HG03135 (cell line): ENCODE data around the gene ENDOU.

Source experiments
- ATAC-seq: cut with Tn5 transposase; IDR thresholded peaks from one replicate; pipeline ENCODE4 v1.9.1; 2021; ENCODE audit warnings: mild to moderate bottlenecking, moderate library complexity; ENCODE audit not compliant: unreplicated experiment

ENDOU gene

GRCh38 chr12:47757840-47758583 is 32.7 kb upstream of the ENDOU start:
- no peak for ATAC-seq

GRCh38 chr12:47757364-47757839 is 32.1 kb upstream of the ENDOU start:
- ATAC-seq = no peak

DNA sequence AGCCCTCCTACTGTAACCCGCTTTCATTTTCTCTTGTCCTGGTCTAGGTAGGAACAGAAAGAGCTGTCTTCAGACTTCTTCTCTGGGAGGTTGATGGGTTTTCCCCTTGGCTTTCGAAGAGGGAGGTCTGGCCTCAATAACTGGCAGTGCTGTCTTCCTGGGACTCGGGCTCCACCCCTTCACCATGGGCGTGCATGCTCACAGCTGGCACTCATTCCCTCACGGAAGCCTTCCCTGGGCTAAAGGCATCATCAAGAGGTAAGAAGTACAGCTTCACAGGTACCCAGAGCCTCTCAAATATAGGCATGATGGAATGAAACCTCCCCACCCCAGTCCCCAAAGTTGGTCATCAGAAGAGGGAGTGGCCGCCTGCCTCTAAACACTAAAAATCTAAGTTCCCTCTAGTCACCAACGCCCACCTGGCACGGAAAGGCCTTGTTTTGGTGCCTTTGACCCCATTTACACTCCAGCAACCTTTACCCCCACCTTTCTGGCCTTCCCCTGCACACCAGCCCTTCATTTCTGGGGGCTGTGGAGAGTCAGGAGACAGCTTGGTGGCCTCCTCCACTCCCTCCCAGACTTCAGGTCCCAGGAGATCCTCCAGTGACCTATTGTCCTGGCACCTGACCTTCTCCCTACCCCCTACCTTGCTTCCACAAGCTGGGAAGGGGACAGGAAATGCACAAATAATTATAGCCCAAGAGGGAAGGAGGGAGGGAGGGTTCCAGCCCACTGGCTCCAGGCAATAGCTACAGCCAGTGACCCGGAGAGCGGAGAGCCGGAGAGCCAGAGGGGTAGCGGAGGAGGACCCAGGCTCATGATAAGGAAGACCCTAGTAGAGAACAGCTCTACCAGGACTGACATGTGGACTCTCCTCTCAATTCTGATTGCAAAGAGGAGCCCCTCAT is 30.6 kb upstream of the ENDOU start:
- peak; percentile 58 for ATAC-seq

- no peak for ATAC-seq
These were observed 29.6 kb upstream of the ENDOU start for GRCh38 chr12:47754881-47755280.

DNA sequence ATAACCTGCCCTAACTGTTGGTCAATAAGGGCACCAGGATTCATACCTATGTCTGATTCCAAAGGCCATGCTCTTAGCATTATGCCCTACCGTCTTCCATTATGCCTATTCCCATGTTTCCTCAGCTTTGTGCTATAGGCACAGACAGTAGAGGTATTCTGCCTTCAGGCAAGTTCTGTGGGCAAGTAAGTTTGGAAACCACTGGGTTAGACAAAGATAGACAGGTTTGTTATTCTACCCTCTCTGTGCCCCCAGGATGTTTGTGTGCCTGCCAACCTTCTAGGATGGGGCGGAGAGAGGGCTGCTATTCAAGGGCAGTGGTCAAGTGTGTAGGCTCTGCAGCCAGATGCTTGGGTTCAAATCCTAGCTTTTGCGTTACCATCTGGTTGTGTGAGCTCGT is 28.8 kb upstream of the ENDOU start:
- no peak for ATAC-seq

DNA sequence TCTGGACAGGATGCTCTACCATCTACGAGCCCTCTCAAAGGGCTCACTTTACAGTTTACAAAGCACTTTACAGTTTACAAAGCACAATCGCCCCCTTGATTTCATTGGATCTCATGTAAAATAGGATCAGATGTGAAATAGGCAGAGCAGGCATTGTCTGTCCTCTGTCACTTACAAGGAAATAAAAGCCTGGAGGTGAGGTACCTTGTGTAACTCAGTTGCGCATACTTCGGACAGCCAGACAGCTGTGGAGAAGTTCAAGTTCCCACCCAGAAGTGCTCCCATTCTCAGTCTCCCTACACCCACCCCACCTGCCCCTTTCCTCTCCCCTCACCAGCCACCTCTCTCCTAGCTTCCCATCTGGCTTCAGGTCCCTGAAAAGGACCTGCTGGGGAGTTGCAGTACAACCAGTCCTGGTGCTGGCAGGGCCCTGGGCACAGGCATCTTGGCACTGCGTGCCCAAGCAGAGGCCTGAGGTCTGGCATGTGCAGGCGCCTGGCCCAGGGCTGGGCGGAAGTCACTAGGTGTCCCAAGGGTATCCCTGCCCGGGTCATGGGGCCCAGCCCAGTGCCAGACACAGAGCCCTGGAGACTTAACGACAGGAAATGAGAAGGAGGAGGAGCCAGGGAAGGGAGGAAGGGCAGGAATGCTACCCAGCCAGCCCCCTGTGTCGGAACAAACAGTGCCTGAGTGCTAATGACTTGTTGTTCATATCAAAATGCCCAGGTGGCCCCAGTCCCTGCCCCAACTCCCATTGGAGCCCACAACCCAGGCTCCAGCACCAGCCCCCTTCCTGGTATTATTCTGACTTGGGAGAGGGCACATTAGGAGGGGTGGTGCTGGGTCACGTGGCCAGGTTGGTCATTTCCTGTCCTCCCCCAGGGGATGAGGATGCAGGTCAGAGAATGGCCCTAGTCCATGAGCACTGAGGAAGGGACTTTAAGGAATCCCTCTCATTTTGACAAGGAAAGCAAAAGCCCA is 28.0 kb upstream of the ENDOU start:
- no peak for ATAC-seq

- no peak for ATAC-seq
These were observed 27.3 kb upstream of the ENDOU start for GRCh38 chr12:47752552-47752951.

DNA sequence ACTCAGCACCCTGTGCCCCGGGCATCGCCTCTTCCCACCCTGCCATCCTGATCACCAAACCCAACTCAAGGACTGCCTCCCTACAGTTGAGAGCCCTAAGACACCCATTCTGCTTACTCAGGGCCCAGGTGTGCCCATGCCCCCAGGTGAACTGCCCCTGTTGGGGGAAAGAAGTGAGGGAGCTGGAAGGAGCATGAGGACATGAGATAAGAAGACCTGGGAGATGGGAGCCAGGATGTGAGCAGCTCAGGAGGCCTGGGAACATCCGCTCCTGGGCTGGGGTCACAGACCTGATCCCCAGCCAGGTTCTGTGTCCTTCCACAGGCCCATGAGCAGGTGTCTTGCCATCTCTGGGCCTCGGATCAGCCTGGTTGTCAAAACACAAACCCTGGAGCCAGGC is 26.8 kb upstream of the ENDOU start:
- no peak for ATAC-seq

DNA sequence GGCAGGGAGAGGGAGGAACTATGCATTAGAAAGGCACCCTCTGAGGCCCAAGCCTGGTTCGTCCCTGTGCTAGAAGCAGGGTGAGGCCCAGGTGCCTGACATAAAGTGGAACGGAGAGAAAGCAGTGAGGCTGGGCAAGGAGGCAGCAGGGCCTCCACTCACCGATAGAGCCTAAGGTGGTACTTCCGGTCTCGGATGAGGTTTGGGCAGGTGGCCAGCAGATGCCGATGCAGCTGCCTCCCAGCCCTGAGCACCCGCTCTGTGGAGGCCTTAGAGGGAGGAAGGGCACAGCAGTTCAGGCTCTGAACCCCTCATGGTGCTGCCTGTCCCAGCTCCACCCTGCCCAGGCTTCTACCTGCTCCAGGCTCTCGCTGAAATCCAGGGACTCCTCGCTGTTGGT is 26.3 kb upstream of the ENDOU start:
- ATAC-seq = no peak

DNA sequence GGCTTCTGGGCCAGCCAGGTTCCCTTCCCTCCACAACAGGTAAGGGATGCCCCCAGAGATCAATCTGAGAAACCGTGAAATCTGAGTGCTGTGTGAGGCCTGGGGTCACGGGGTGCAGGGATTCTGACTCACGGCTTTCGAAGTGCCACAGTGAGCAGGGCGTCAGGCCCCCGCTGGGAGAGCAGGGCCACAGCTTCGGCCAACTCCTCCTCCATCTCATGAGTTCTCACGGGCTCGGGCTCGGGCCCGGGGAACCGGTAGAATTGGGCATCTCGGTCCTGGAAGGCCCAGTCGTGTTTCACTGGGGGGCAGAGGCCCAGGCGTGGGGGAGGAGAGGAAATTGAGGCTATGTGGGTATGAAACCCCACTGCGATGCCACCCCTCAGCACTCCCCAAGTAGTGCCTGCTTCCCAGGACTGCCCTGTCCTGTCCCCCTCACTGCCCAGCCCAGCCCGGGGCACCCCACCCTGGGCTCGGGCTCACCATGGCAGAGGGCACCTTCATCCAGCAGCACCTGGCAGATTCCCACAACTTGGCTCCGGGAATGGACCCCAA is 25.7 kb upstream of the ENDOU start:
- ATAC-seq = no peak

GRCh38 chr12:47750229-47750798 is 25.0 kb upstream of the ENDOU start:
- ATAC-seq = no peak

DNA sequence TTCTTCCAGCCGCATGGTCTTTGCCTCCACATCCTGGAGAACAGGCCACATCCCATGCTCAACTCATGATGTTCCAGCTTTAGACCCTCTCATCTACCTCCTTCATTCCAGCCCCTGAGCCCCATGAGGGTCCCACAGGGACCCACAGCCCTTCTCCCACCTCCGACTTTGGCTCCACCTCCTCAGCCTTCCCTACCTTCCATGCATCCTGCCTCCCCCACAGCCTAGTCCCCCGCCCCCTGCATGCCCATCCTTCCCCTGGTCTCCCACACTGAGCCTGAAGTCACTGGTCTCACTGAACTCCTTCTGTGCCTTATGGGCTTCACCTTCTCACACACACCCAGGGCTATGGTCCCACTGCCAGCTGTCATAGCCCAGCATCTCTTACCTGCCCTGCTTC is 23.6 kb upstream of the ENDOU start:
- no peak for ATAC-seq

DNA sequence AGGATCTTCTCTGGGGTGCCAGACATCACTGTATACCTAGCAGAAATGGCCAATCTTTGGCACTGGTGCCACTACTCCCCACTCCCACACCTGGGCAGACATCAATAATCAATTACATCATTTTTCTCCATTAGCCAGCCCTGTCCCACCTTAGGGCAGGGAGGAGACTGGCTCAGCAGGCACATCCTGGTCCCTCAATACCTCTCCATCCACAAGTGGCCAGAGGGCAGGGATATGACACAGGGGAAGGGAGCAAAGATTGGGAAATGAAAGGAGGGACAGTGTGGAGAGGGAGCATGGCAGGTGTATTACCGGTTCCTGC is 23.2 kb upstream of the ENDOU start:
- no peak for ATAC-seq

DNA sequence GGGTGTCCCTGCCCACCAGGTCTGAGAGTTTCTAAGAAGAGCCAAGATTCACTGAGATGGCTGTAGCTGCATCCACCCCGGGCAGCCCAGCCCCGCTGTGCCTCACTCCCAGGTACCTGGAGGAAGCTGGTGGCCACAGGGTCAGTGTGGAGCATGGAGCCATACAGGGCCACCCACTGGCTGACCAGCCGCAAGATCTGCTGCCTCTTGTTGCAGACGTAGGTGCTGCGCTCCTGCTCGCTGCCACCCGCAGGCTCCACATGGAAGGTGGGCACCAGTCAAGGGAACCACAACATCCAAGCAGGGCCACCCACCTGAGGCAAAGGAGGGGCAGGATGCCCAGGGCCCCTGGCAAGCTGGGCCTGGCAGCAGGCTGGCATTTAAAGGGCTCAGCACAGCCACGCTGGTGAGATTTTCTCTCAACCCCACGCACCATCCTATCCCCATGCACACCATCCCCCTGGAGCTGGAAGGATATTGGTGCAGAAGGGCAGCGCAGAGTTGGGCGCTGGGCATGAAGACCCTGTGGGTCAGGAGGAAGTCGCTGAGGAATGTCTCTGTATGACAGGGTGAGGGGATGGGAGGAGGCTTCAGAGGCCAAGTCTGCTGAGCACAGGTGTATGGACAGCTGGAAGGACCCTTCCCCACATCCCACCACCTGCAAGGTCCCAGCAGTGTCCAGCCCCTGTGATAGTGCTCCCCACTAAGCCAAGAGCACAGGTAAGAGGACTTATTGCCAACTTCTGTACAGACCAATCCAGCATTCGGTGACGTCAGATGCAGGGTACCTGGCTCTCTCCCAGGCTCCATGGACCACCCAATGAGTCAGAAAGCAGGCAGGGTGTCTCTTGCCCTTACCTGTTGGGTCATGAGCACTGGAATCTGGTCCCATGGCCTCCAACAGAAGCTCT is 22.6 kb upstream of the ENDOU start:
- no peak for ATAC-seq

DNA sequence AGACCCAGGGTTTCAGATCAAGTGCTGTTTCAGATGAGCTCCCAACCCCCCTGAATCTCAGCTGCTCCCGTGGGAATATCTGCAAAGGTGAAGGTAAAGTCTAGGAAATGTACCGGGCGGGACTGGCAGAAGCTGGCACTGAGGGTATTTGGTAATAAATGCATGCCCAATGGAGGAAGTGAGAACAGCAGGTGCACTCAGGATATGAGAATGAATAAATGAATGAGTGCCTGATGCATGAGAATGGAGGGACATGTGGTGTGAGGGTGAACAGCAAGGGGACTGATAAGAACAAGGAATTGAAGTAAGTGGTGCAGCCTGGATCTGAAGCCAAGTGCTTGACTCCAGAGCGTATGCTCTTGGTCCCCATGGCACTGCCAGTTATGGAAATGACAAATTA is 21.8 kb upstream of the ENDOU start:
- no peak for ATAC-seq

- ATAC-seq = no peak
These were observed 21.2 kb upstream of the ENDOU start for GRCh38 chr12:47746523-47746922.

GRCh38 chr12:47746073-47746472 is 20.8 kb upstream of the ENDOU start:
- no peak for ATAC-seq

DNA sequence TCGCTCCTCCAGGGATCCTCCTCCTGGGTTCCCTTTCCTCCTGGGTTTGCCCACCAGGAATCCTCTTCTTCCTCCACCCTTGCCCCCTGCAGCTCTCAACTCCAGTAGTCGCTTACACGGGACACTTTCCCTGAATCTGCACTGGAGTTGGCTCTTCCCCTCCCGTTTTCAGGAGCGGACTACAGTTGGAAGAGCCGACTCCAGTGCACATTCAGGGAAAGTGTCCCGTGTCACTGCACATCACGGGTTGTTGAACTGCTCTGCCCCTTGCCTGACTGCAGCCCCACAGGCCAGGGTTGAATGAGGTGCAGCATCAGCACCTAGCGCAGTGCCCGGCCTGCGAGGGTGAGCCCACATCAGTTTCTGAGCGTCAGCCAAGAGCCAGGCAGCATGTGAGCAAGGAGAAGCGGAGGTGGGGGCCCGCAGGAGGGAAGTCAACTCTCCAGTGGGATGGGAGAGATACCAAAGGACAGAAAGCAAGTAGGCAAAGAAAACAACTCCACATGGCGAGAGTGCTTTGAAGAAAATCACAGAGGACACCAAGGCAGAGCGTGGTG is 20.3 kb upstream of the ENDOU start:
- no peak for ATAC-seq
